ENCODE data around the gene DENND5B.

GRCh38 chr12:31528095-31528494, 62.8 kb downstream of the DENND5B start:
- TF ChIP-seq RELB (IDR thresholded peaks at IDR 0.05; ENCODE audit: low read depth) (no peak), CBFB (IDR thresholded peaks at IDR 0.05; ENCODE audit: low read depth) (no peak), CEBPB (IDR thresholded peaks at IDR 0.05; ENCODE audit: borderline replicate concordance in 1 of 2, low read depth in 2 of 2, low read length in 2 of 2) (no peak), EP300 (IDR thresholded peaks at IDR 0.05; ENCODE audit: borderline replicate concordance in 1 of 2, control insufficient read depth in 1 of 2, low read depth in 2 of 2, low read length in 2 of 2) (no peak), TCF7 (IDR thresholded peaks at IDR 0.05; ENCODE audit: borderline replicate concordance) (no peak), SMC3 (IDR thresholded peaks at IDR 0.05; ENCODE audit: borderline replicate concordance, low read length) (no peak), SREBF1 (IDR thresholded peaks at IDR 0.05; ENCODE audit: low read length) (no peak), POLR2A (IDR thresholded peaks at IDR 0.05; ENCODE audit: low read depth, low read length) (no peak), ZNF207 (IDR thresholded peaks at IDR 0.05; ENCODE audit: borderline replicate concordance) (no peak), E2F4 (IDR thresholded peaks at IDR 0.05; ENCODE audit: low read depth, low read length) (no peak), SMARCA5 (IDR thresholded peaks at IDR 0.05) (no peak)
- TF ChIP-seq, protein P1, sequence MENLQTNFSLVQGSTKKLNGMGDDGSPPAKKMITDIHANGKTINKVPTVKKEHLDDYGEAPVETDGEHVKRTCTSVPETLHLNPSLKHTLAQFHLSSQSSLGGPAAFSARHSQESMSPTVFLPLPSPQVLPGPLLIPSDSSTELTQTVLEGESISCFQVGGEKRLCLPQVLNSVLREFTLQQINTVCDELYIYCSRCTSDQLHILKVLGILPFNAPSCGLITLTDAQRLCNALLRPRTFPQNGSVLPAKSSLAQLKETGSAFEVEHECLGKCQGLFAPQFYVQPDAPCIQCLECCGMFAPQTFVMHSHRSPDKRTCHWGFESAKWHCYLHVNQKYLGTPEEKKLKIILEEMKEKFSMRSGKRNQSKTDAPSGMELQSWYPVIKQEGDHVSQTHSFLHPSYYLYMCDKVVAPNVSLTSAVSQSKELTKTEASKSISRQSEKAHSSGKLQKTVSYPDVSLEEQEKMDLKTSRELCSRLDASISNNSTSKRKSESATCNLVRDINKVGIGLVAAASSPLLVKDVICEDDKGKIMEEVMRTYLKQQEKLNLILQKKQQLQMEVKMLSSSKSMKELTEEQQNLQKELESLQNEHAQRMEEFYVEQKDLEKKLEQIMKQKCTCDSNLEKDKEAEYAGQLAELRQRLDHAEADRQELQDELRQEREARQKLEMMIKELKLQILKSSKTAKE (IDR thresholded peaks at IDR 0.05; ENCODE audit: low read depth, poor library complexity, severe bottlenecking): no peak
- TF ChIP-seq, protein P2, sequence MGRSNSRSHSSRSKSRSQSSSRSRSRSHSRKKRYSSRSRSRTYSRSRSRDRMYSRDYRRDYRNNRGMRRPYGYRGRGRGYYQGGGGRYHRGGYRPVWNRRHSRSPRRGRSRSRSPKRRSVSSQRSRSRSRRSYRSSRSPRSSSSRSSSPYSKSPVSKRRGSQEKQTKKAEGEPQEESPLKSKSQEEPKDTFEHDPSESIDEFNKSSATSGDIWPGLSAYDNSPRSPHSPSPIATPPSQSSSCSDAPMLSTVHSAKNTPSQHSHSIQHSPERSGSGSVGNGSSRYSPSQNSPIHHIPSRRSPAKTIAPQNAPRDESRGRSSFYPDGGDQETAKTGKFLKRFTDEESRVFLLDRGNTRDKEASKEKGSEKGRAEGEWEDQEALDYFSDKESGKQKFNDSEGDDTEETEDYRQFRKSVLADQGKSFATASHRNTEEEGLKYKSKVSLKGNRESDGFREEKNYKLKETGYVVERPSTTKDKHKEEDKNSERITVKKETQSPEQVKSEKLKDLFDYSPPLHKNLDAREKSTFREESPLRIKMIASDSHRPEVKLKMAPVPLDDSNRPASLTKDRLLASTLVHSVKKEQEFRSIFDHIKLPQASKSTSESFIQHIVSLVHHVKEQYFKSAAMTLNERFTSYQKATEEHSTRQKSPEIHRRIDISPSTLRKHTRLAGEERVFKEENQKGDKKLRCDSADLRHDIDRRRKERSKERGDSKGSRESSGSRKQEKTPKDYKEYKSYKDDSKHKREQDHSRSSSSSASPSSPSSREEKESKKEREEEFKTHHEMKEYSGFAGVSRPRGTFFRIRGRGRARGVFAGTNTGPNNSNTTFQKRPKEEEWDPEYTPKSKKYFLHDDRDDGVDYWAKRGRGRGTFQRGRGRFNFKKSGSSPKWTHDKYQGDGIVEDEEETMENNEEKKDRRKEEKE (IDR thresholded peaks at IDR 0.05): no peak
- TF ChIP-seq, protein P3, sequence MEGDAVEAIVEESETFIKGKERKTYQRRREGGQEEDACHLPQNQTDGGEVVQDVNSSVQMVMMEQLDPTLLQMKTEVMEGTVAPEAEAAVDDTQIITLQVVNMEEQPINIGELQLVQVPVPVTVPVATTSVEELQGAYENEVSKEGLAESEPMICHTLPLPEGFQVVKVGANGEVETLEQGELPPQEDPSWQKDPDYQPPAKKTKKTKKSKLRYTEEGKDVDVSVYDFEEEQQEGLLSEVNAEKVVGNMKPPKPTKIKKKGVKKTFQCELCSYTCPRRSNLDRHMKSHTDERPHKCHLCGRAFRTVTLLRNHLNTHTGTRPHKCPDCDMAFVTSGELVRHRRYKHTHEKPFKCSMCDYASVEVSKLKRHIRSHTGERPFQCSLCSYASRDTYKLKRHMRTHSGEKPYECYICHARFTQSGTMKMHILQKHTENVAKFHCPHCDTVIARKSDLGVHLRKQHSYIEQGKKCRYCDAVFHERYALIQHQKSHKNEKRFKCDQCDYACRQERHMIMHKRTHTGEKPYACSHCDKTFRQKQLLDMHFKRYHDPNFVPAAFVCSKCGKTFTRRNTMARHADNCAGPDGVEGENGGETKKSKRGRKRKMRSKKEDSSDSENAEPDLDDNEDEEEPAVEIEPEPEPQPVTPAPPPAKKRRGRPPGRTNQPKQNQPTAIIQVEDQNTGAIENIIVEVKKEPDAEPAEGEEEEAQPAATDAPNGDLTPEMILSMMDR (IDR thresholded peaks at IDR 0.05 in 2 of 3, conservative IDR thresholded peaks at IDR 0.05 in 1 of 3; ENCODE audit: control insufficient read depth in 2 of 3, extremely low read depth in 1 of 3, insufficient read depth in 1 of 3, low read depth in 3 of 3, low read length in 3 of 3): no peak

Data from GM12878 (cell line).